Dermis lymphatic vessel endothelial cell (primary cell): ENCODE measurements around the gene ATP5MG. TPM values are rescaled to one million over a fixed set of nuclear protein-coding genes. Genes with fewer than 3 reads are reported as not detected.

Experiments
- total RNA-seq: library from RNA; depleted of rRNA; stranded (reverse); fragments of >200 nt; gene quantifications from 2 replicates; pipeline ENCODE4 v1.2.1, GENCODE V29; 2014

The ATP5MG gene, protein sequence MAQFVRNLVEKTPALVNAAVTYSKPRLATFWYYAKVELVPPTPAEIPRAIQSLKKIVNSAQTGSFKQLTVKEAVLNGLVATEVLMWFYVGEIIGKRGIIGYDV
- total RNA-seq = 90.3 and 117 TPM in 2 replicates

GRCh38 chr11:118401151-118401879 lies at the start of gene ATP5MG:
ATP5MG (plus strand) TSS chr11:118401606; CDS start chr11:118401666, 60 bp downstream.

DNA sequence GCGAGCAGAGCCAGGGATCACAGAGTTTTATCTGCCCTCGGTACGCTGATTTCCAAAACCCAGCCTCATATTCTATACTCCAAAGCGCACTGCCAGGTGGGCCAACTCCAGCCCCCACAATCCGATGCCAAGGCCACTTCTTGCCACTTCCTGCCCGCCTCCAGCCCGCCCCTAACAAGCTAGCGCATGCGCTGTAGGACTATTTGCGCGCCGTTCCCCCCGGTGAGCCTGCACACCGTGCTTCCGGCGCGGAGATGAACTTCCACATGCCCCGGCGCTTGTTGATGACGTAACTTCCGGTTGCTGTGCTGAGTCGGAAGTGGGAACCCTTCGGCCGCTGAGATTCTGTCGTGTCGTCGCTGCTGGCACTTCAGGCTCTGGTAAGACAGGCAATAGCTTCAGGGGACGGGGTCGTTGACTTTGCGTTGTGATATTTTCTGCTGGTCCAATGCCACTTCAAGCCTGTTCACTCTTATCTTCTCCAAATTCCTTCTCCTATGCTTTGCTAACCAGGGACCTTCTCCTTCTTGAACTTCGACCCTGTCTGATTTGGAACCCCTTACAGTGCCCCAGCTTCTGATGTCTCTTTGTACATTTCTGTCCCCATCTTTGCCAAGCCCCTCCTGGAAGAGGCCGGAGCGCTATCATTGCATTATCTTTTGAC lies 42.0 kb upstream of the ATP5MG start, which contains the start of gene UBE4A:
Gene UBE4A (plus strand): TSS at position 306 of the 664 bp plus-strand sequence. CDS start 5,481 bp downstream, outside the sequence.

GRCh38 chr11:118435893-118436624 lies 34.7 kb downstream of the ATP5MG start, which contains the start of gene KMT2A:
KMT2A (plus strand) TSS chr11:118436492; CDS start chr11:118436513, 21 bp downstream.

Other genes with a start within 250 kb of the ATP5MG start
- under 0.01 and 0.11 TPM in 2 replicates for gene SCN4B, start 248.8 kb upstream of the ATP5MG start, total RNA-seq
- not detected in 2 replicates for gene SCN2B, start 225.0 kb upstream of the ATP5MG start, total RNA-seq
- gene JAML, start 176.6 kb upstream of the ATP5MG start, total RNA-seq = 0.11 and 0.17 TPM in 2 replicates
- gene MPZL3, start 149.2 kb upstream of the ATP5MG start, total RNA-seq = 1.2 and 2.1 TPM in 2 replicates
- 0.95 and 2.9 TPM in 2 replicates for gene MPZL2, start 137.3 kb upstream of the ATP5MG start, total RNA-seq
- not detected in 2 replicates for gene CD3E, start 96.9 kb upstream of the ATP5MG start, total RNA-seq
- gene CD3D, start 58.9 kb upstream of the ATP5MG start, total RNA-seq = not detected in 2 replicates
- not detected in 2 replicates for gene CD3G, start 57.3 kb upstream of the ATP5MG start, total RNA-seq
- 22.2 and 27.6 TPM in 2 replicates for gene UBE4A, start 42.0 kb upstream of the ATP5MG start, total RNA-seq
- 17.4 and 19.9 TPM in 2 replicates for gene KMT2A, start 34.9 kb downstream of the ATP5MG start, total RNA-seq
- gene TTC36, start 125.9 kb downstream of the ATP5MG start, total RNA-seq = 0.34 and 0.76 TPM in 2 replicates
- 11.1 and 11.7 TPM in 2 replicates for gene TMEM25, start 129.6 kb downstream of the ATP5MG start, total RNA-seq
- gene IFT46, start 164.3 kb downstream of the ATP5MG start, total RNA-seq = 12.8 and 17.3 TPM in 2 replicates
- 68.3 and 74.1 TPM in 2 replicates for gene ARCN1, start 170.8 kb downstream of the ATP5MG start, total RNA-seq
- 14.0 and 22.4 TPM in 2 replicates for gene PHLDB1, start 206.0 kb downstream of the ATP5MG start, total RNA-seq